DOHH2 (cell line): ENCODE measurements around the gene FAM107B.

Experiments
- H3F3A ChIP-seq: fragments of 200-600 bp; sonication (generic), shearing (Covaris generic); 2 replicates; pipeline ENCODE4 v1.6.0; 2016; ENCODE audit warnings: antibody characterized with exemption, mild to moderate bottlenecking; ENCODE audit not compliant: control insufficient read depth, insufficient read depth
- H3K27ac ChIP-seq: fragments of 200-600 bp; sonication (generic); 2 replicates; pipeline ENCODE4 v1.5.1; 2014; ENCODE audit warnings: low read depth, mild to moderate bottlenecking, low read length, moderate library complexity
- H3K27me3 ChIP-seq: fragments of 200-600 bp; sonication (generic); 2 replicates; pipeline ENCODE4 v1.6.1; 2014; ENCODE audit warnings: mild to moderate bottlenecking, low read length, mixed read lengths; ENCODE audit not compliant: control insufficient read depth
- H3K36me3 ChIP-seq: fragments of 200-600 bp; sonication (generic); 2 replicates; pipeline ENCODE4 v1.6.1; 2014; ENCODE audit warnings: mild to moderate bottlenecking, low read length, moderate library complexity, mixed read lengths; ENCODE audit not compliant: control insufficient read depth
- H3K4me1 ChIP-seq: fragments of 200-600 bp; sonication (generic); 2 replicates; pipeline ENCODE4 v1.6.1; 2014; ENCODE audit warnings: mild to moderate bottlenecking, low read length, mixed read lengths; ENCODE audit not compliant: control insufficient read depth
- H3K4me2 ChIP-seq: fragments of 200-600 bp; sonication (generic); 2 replicates; pipeline ENCODE4 v1.6.0; 2014; ENCODE audit warnings: mild to moderate bottlenecking, low read length, moderate library complexity
- H3K4me3 ChIP-seq: fragments of 200-600 bp; sonication (generic); 2 replicates; pipeline ENCODE4 v1.5.1; 2014; ENCODE audit warnings: mild to moderate bottlenecking, low read length, mixed read lengths
- H3K79me2 ChIP-seq: fragments of 200-600 bp; sonication (generic); 2 replicates; pipeline ENCODE4 v1.6.1; 2014; ENCODE audit warnings: mild to moderate bottlenecking, low read length, mixed read lengths; ENCODE audit not compliant: control insufficient read depth
- H3K9me2 ChIP-seq: fragments of 200-600 bp; sonication (generic); replicated peaks from 2 replicates; pipeline ENCODE4 v1.6.1; 2014; ENCODE audit warnings: mild to moderate bottlenecking, low read length, mixed read lengths; ENCODE audit not compliant: control insufficient read depth
- H3K9me3 ChIP-seq: fragments of 200-600 bp; sonication (generic); 2 replicates; pipeline ENCODE4 v1.6.1; 2014; ENCODE audit warnings: antibody characterized with exemption, low read length, mixed read lengths; ENCODE audit not compliant: control insufficient read depth, insufficient read depth
- H4K20me1 ChIP-seq: fragments of 200-600 bp; sonication (generic); 2 replicates; pipeline ENCODE4 v1.6.0; 2014; ENCODE audit warnings: low read depth, mild to moderate bottlenecking, antibody characterized with exemption, low read length, moderate library complexity; ENCODE audit not compliant: control insufficient read depth, insufficient read depth
- CTCF ChIP-seq: fragments of 200-600 bp; sonication (generic); IDR thresholded peaks from one replicate; pipeline ENCODE4 v1.5.1; 2014; ENCODE audit warnings: antibody characterized with exemption, mild to moderate bottlenecking, low read depth, low read length; ENCODE audit not compliant: poor library complexity, severe bottlenecking
- EZH2phosphoT487 ChIP-seq: fragments of 200-600 bp; sonication (generic); IDR thresholded peaks from 2 replicates; pipeline ENCODE4 v1.6.1; 2017; ENCODE audit warnings: borderline replicate concordance, mild to moderate bottlenecking, antibody characterized with exemption, low read length, moderate library complexity, mixed read lengths

The FAM107B gene

GRCh38 chr10:14667781-14668180 lies 106.9 kb downstream of the FAM107B start:
- H3F3A ChIP-seq: peaks cover 29% of the 10 kb centered on the region
- H3K4me3 ChIP-seq: no peak overlapping the region
- no peak overlapping the region for H3K4me2 ChIP-seq
- H3K36me3 ChIP-seq: no peaks in the 10 kb centered on the region; the same call in 1 of the 2 replicates
- H3K27me3 ChIP-seq: no peaks in the 10 kb centered on the region
- H3K9me2 ChIP-seq: no peaks in the 10 kb centered on the region
- H3K9me3 ChIP-seq: peaks cover 19% of the 10 kb centered on the region
- H4K20me1 ChIP-seq: no peaks in the 10 kb centered on the region
- TF ChIP-seq EZH2phosphoT487: no peak
- peaks cover 76% of the 10 kb centered on the region for H3K4me1 ChIP-seq
- no peak overlapping the region for H3K27ac ChIP-seq
- H3K79me2 ChIP-seq: no peaks in the 10 kb centered on the region

- Histone ChIP-seq H3K9me2 (no peaks in the 10 kb centered on the region), H3K9me3 (peaks cover 19% of the 10 kb centered on the region)
Observed at GRCh38 chr10:14667280-14667679, 107.4 kb downstream of the FAM107B start.

GRCh38 chr10:14665865-14666857 lies 108.5 kb downstream of the FAM107B start:
- Histone ChIP-seq H3K27me3 (no peaks in the 10 kb centered on the region), H3K4me1 (peaks cover 76% of the 10 kb centered on the region), H3K4me2 (peak overlapping the region; percentile 61), H3K4me3 (peak overlapping the region; percentile 31), H3K36me3 (peaks cover 4% of the 10 kb centered on the region; the same call in 1 of the 2 replicates), H3F3A (peaks cover 29% of the 10 kb centered on the region), H3K9me3 (peaks cover 15% of the 10 kb centered on the region), H3K27ac (peak overlapping the region; percentile 65), H3K9me2 (no peaks in the 10 kb centered on the region), H4K20me1 (no peaks in the 10 kb centered on the region), H3K79me2 (no peaks in the 10 kb centered on the region)
- no peak for TF ChIP-seq CTCF
- no peak for TF ChIP-seq EZH2phosphoT487

More at GRCh38 chr10:14667280-14667679, 107.4 kb downstream of the FAM107B start:
- no peak for TF ChIP-seq EZH2phosphoT487
- TF ChIP-seq CTCF: no peak
- no peaks in the 10 kb centered on the region; the same call in 1 of the 2 replicates for H3K36me3 ChIP-seq
- H3F3A ChIP-seq: peaks cover 29% of the 10 kb centered on the region
- no peak overlapping the region for H3K4me2 ChIP-seq
- no peaks in the 10 kb centered on the region for H3K27me3 ChIP-seq
- H3K4me1 ChIP-seq: peaks cover 76% of the 10 kb centered on the region
- H3K4me3 ChIP-seq: no peak overlapping the region
- H3K27ac ChIP-seq: no peak overlapping the region
- no peaks in the 10 kb centered on the region for H4K20me1 ChIP-seq
- no peaks in the 10 kb centered on the region for H3K79me2 ChIP-seq

- peaks cover 11% of the 10 kb centered on the region for H3K9me3 ChIP-seq
- no peaks in the 10 kb centered on the region for H3K79me2 ChIP-seq
- H3K9me2 ChIP-seq: no peaks in the 10 kb centered on the region
- no peaks in the 10 kb centered on the region for H4K20me1 ChIP-seq
- no peaks in the 10 kb centered on the region for H3K27me3 ChIP-seq
- peak overlapping the region; percentile 31 for H3K4me3 ChIP-seq
- peak overlapping the region; percentile 61 for H3K4me2 ChIP-seq
- peaks cover 76% of the 10 kb centered on the region for H3K4me1 ChIP-seq
- no peak for TF ChIP-seq EZH2phosphoT487
- TF ChIP-seq CTCF: no peak
- peaks cover 28% of the 10 kb centered on the region for H3F3A ChIP-seq
- H3K27ac ChIP-seq: peak overlapping the region; percentile 65
- H3K36me3 ChIP-seq: peaks cover 13% of the 10 kb centered on the region
Observed at GRCh38 chr10:14665304-14665703, 109.4 kb downstream of the FAM107B start.
